K562 (cell line): ENCODE results near the gene RNF40.

Source experiments
- BMI1 ChIP-seq: fragments of 150-350 bp; IDR thresholded peaks from 2 replicates; pipeline ENCODE4 v1.6.1; 2014; ENCODE audit warnings: low read length
- CHD2 ChIP-seq: IDR thresholded peaks from 2 replicates; pipeline ENCODE4 v1.6.1; 2011; ENCODE audit warnings: low read depth, low read length
- CTCF ChIP-seq, 3 experiments: IDR thresholded peaks in 2 of 3; conservative IDR thresholded peaks in 1 of 3; 2 replicates each; pipeline ENCODE4 v1.5.1; 2011 to 2012; ENCODE audit warnings: low read length in 3 of 3, mild to moderate bottlenecking in 3 of 3, control low read depth in 2 of 3, improper control_type of control experiment in 1 of 3, inconsistent platforms in 1 of 3, low read depth in 1 of 3, mixed read lengths in 1 of 3, moderate library complexity in 1 of 3; ENCODE audit not compliant: insufficient read depth in 2 of 3
- DPF2 ChIP-seq: fragments of 450-650 bp; IDR thresholded peaks from 2 replicates; pipeline ENCODE4 v1.6.1; 2016
- U2AF1 ChIP-seq: fragments of 200-400 bp; formaldehyde crosslinking; optimal IDR thresholded peaks from 2 replicates; pipeline ENCODE3; 2017; ENCODE audit warnings: mild to moderate bottlenecking, low read depth, low read length, moderate library complexity
- ZNF592 ChIP-seq: fragments of 450-650 bp; IDR thresholded peaks from 2 replicates; pipeline ENCODE4 v1.6.1; 2017; ENCODE audit warnings: antibody characterized with exemption, mild to moderate bottlenecking

- TF ChIP-seq CHD2 (no peak), DPF2 (no peak), U2AF1 (no peak), BMI1 (no peak), ZNF592 (no peak), CTCF (IDR thresholded peaks at IDR 0.05 in 2 of 3, conservative IDR thresholded peaks at IDR 0.05 in 1 of 3; ENCODE audit: insufficient read depth in 2 of 3, low read depth in 1 of 3, low read length in 3 of 3) (no peak)
Measured at GRCh38 chr16:30820952-30821421, 58.9 kb downstream of the RNF40 start.
